Measurements from ENCODE around the gene EIF2B4. TPM values are rescaled to one million over a fixed set of nuclear protein-coding genes. Genes with fewer than 3 reads are reported as not detected.

The EIF2B4 gene
- total and polyA plus RNA-seq, 2 of the 13 experiments (the other 11 are each of a cell fraction or from before 2014, with no cell fraction given), result 91.5 to 96.4 TPM

GRCh38 chr2:27409321-27410073 lies 39.4 kb upstream of the EIF2B4 start, which contains the start of gene PPM1G (continued):
- TF ChIP-seq E2F2 (CRISPR knock-in tag; IDR thresholded peaks at IDR 0.05; ENCODE audit: borderline replicate concordance), result no peak; the same call in 1 of the 2 replicates
- TF ChIP-seq BRD4 (CRISPR knock-in tag; IDR thresholded peaks at IDR 0.05), result peak; percentile 96
- TF ChIP-seq NRL (CRISPR knock-in tag; IDR thresholded peaks at IDR 0.05; ENCODE audit: borderline replicate concordance), result peak; percentile 73; the same call in 1 of the 2 replicates
- peak; percentile 78 for TF ChIP-seq ZNF121 (CRISPR knock-in tag; IDR thresholded peaks at IDR 0.05)
- TF ChIP-seq ATM (IDR thresholded peaks at IDR 0.05; ENCODE audit: borderline replicate concordance), result no peak
- no peak for TF ChIP-seq TCF7 (IDR thresholded peaks at IDR 0.05; ENCODE audit: low read depth)
- TF ChIP-seq TEAD2 (CRISPR knock-in tag; IDR thresholded peaks at IDR 0.05), result peak; percentile 90; the same call in 1 of the 2 replicates
- peak; percentile 95 for TF ChIP-seq SP4 (CRISPR knock-in tag; IDR thresholded peaks at IDR 0.05)
- peak; percentile 89 for TF ChIP-seq ZBTB3 (CRISPR knock-in tag; IDR thresholded peaks at IDR 0.05; ENCODE audit: borderline replicate concordance, low read depth)
- TF ChIP-seq ATF5 (CRISPR knock-in tag; IDR thresholded peaks at IDR 0.05; ENCODE audit: low read depth), result no peak
- peak; percentile 82 for TF ChIP-seq PRDM15 (CRISPR knock-in tag; IDR thresholded peaks at IDR 0.05)
- TF ChIP-seq CCAR2 (optimal IDR thresholded peaks at IDR 0.05; ENCODE audit: low read depth, low read length), result peak; percentile 84
- peak; percentile 95 for TF ChIP-seq ZNF501 (CRISPR knock-in tag; IDR thresholded peaks at IDR 0.05)
- TF ChIP-seq ZNF451 (CRISPR knock-in tag; IDR thresholded peaks at IDR 0.05), result peak; percentile 90
- peak; percentile 88; the same call in 1 of the 2 replicates for TF ChIP-seq MXD1 (CRISPR knock-in tag; IDR thresholded peaks at IDR 0.05)
- TF ChIP-seq ZKSCAN1 (IDR thresholded peaks at IDR 0.05; ENCODE audit: low read length), result no peak
- peak; percentile 74; the same call in 1 of the 2 replicates for TF ChIP-seq ZNF670 (CRISPR knock-in tag; IDR thresholded peaks at IDR 0.05; ENCODE audit: borderline replicate concordance)
- TF ChIP-seq PITX1 (CRISPR knock-in tag; IDR thresholded peaks at IDR 0.05), result peak; percentile 79
- TF ChIP-seq MYNN (CRISPR knock-in tag; IDR thresholded peaks at IDR 0.05; ENCODE audit: low read depth), result no peak
- no peak for TF ChIP-seq ONECUT2 (CRISPR knock-in tag; IDR thresholded peaks at IDR 0.05)
